OCI-LY1 (cell line): Measurements from ENCODE around the gene MPV17L2.

Experiments used
- H2AFZ ChIP-seq: fragments of 200-600 bp; sonication (generic), shearing (Covaris generic); 2 replicates; pipeline ENCODE4 v1.6.0; 2014; ENCODE audit warnings: antibody characterized with exemption, mild to moderate bottlenecking, low read length
- H3F3A ChIP-seq: fragments of 200-600 bp; sonication (generic), shearing (Covaris generic); 2 replicates; pipeline ENCODE4 v1.6.0; 2014; ENCODE audit warnings: mild to moderate bottlenecking, antibody characterized with exemption, low read length, moderate library complexity; ENCODE audit not compliant: insufficient read depth
- H3K27ac ChIP-seq: fragments of 200-600 bp; sonication (generic); 2 replicates; pipeline ENCODE4 v1.5.1; 2014; ENCODE audit warnings: low read length, mixed run types, mild to moderate bottlenecking, low read depth; ENCODE audit not compliant: poor library complexity, severe bottlenecking
- H3K27me3 ChIP-seq: fragments of 200-600 bp; sonication (generic); 2 replicates; pipeline ENCODE4 v1.6.0; 2014; ENCODE audit warnings: antibody characterized with exemption, mild to moderate bottlenecking, low read length, moderate library complexity; ENCODE audit not compliant: insufficient read depth
- H3K36me3 ChIP-seq: fragments of 200-600 bp; sonication (generic); 2 replicates; pipeline ENCODE4 v1.6.1; 2014; ENCODE audit warnings: mild to moderate bottlenecking, antibody characterized with exemption, low read length, moderate library complexity, mixed read lengths; ENCODE audit not compliant: insufficient read depth
- H3K4me1 ChIP-seq: fragments of 200-600 bp; sonication (generic); 2 replicates; pipeline ENCODE4 v1.5.1; 2014; ENCODE audit warnings: mild to moderate bottlenecking, low read length, moderate library complexity; ENCODE audit not compliant: insufficient read depth, severe bottlenecking
- H3K4me2 ChIP-seq: fragments of 200-600 bp; sonication (generic), shearing (Covaris generic); 2 replicates; pipeline ENCODE4 v1.6.1; 2014; ENCODE audit warnings: low read length
- H3K4me3 ChIP-seq: fragments of 200-600 bp; sonication (generic); 2 replicates; pipeline ENCODE4 v1.5.1; 2014; ENCODE audit warnings: low read length, low read depth, mild to moderate bottlenecking, mixed read lengths; ENCODE audit not compliant: poor library complexity, severe bottlenecking
- H3K79me2 ChIP-seq: fragments of 200-600 bp; shearing (Covaris generic); 2 replicates; pipeline ENCODE4 v1.6.1; 2016; ENCODE audit warnings: mixed run types, low read length, mixed read lengths; ENCODE audit not compliant: insufficient read depth
- H3K9ac ChIP-seq: fragments of 200-600 bp; sonication (generic), shearing (Covaris generic); 2 replicates; pipeline ENCODE4 v1.6.1; 2014; ENCODE audit warnings: mild to moderate bottlenecking, low read length, mixed read lengths
- H3K9me2 ChIP-seq: fragments of 200-600 bp; sonication (generic), shearing (Covaris generic); 2 replicates; pipeline ENCODE4 v1.6.1; 2014; ENCODE audit warnings: low read depth, mild to moderate bottlenecking, low read length, mixed read lengths
- H3K9me3 ChIP-seq: fragments of 200-600 bp; shearing (Covaris generic); 2 replicates; pipeline ENCODE4 v1.6.1; 2014; ENCODE audit warnings: low read length, mixed read lengths
- H4K20me1 ChIP-seq: fragments of 200-600 bp; sonication (generic), shearing (Covaris generic); 2 replicates; pipeline ENCODE4 v1.6.0; 2016; ENCODE audit warnings: mild to moderate bottlenecking, low read length; ENCODE audit not compliant: insufficient read depth
- CTCF ChIP-seq: fragments of 200-600 bp; sonication (generic), shearing (Covaris generic); IDR thresholded peaks from 2 replicates; pipeline ENCODE4 v1.5.1; 2017; ENCODE audit warnings: mild to moderate bottlenecking, antibody characterized with exemption, low read length, moderate library complexity, mixed read lengths
- EZH2 ChIP-seq: fragments of 200-600 bp; sonication (generic), shearing (Covaris generic); IDR thresholded peaks from 2 replicates; pipeline ENCODE4 v1.8.0; 2017; ENCODE audit warnings: borderline replicate concordance, mixed run types, mild to moderate bottlenecking, antibody characterized with exemption, low read length, moderate library complexity, mixed read lengths

Gene MPV17L2

DNA sequence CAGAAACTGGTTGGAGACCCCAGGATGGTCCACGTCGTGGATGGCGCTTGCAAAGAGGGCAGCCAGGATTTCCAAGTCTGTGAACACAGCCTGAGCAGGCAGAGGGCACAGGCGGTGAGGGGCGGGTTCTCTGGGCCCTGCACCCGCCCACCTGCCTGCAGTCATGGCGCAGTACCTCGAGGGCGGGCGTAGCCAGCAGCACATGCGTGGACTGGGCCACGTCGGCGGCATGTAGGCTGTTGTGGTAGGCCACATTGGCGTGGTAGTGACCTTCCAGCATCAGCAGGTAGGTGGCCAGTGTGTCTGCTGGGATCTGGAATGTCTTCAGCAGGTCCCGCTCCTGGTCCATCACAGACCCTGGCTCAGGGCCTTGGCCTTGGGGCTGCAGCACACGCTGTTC, 25.1 kb downstream of the MPV17L2 start:
- no peak overlapping the region for H3K4me2 ChIP-seq
- no peak overlapping the region for H3K9ac ChIP-seq
- H3F3A ChIP-seq: no peaks in the 10 kb centered on the region
- H2AFZ ChIP-seq: no peak overlapping the region
- H3K9me2 ChIP-seq: no peaks in the 10 kb centered on the region
- H3K36me3 ChIP-seq: no peaks in the 10 kb centered on the region
- no peaks in the 10 kb centered on the region for H3K9me3 ChIP-seq
- H3K27me3 ChIP-seq: no peaks in the 10 kb centered on the region
- H4K20me1 ChIP-seq: no peaks in the 10 kb centered on the region
- no peaks in the 10 kb centered on the region for H3K4me1 ChIP-seq
- no peak overlapping the region for H3K27ac ChIP-seq
- TF ChIP-seq CTCF (no peak), EZH2 (no peak)
- no peaks in the 10 kb centered on the region for H3K79me2 ChIP-seq
- no peak overlapping the region for H3K4me3 ChIP-seq

DNA sequence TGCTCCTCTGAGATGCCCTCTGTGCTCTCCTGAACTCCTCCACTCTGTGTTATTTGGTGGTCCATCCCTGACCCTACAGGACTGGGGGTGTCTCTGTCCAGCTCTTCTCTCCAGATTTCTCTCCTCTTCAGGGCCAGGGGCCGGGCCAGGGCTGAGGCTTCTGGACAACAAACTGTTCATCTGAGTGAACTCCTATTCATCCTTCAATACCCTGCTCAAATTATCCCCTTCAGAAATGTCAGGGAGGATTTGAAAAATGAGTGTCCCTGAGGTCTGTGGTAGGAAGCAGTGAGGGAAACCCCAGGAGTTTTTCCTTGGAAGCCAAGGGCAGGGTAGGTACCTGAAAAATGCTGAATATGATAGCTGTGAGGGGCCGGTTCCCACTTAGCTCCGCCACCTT, 25.6 kb downstream of the MPV17L2 start:
- Histone ChIP-seq H3K27me3 (no peaks in the 10 kb centered on the region), H4K20me1 (no peaks in the 10 kb centered on the region), H2AFZ (no peak overlapping the region), H3K9ac (no peak overlapping the region), H3K4me2 (no peak overlapping the region), H3F3A (no peaks in the 10 kb centered on the region), H3K27ac (no peak overlapping the region), H3K9me2 (no peaks in the 10 kb centered on the region), H3K4me1 (no peaks in the 10 kb centered on the region), H3K4me3 (no peak overlapping the region), H3K79me2 (no peaks in the 10 kb centered on the region), H3K9me3 (no peaks in the 10 kb centered on the region), H3K36me3 (no peaks in the 10 kb centered on the region)
- no peak for TF ChIP-seq CTCF
- no peak for TF ChIP-seq EZH2

DNA sequence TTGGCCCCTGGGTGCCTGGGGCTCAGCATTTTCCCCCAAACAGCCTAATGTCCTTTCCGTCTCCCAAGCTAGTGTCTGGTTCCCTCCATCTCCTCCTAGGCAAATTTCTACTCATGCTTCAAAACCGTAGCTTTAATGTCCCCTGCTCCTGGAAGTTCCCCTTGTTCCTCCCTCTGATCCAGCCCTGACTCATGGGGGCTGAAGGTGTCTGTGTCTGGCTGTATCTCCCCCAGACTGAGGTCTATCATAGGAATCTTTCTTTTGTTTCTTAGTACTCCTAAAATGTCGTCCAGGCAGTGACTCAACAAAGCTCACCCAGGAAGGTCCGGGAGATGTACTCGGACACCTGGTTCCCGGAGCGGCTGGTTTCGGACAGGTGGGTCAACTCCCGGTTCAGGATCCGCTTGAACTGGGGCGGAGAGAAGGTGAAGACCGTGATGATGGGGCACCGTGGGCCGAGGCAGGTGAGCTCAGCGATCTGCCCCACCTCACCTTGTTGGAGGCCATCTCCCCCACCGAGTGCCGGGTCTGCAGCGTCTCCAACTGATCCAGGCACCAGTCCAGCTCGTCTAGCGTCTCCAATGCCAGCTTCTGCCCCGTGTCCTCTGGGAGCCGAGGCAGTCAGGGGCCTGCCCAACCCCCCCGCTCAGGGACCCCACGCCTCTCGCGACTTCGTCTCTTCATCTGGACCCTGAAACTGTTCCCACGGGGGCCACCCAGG, 27.1 kb downstream of the MPV17L2 start:
- H3K27ac ChIP-seq: no peak overlapping the region
- H3K9me2 ChIP-seq: no peaks in the 10 kb centered on the region
- no peaks in the 10 kb centered on the region for H4K20me1 ChIP-seq
- no peak overlapping the region for H3K4me3 ChIP-seq
- H3K27me3 ChIP-seq: no peaks in the 10 kb centered on the region
- H3K9me3 ChIP-seq: no peaks in the 10 kb centered on the region
- peaks cover 4% of the 10 kb centered on the region for H3K4me1 ChIP-seq
- no peaks in the 10 kb centered on the region for H3K36me3 ChIP-seq
- no peak overlapping the region for H3K9ac ChIP-seq
- no peaks in the 10 kb centered on the region for H3K79me2 ChIP-seq
- TF ChIP-seq EZH2 (no peak), CTCF (no peak)
- no peaks in the 10 kb centered on the region for H3F3A ChIP-seq
- H2AFZ ChIP-seq: no peak overlapping the region
- no peak overlapping the region for H3K4me2 ChIP-seq
